GM06990 (cell line): ENCODE data around the gene QARS1.

Experiments used
- DNase-seq: peaks from one replicate; pipeline ENCODE4 v3.0.0-alpha.2; 2011; ENCODE audit not compliant: insufficient read length; ENCODE audit errors: extremely low read depth
- H3K27me3 ChIP-seq: replicated peaks from 2 replicates; pipeline ENCODE4 v1.6.0; 2011; ENCODE audit warnings: low read length; ENCODE audit not compliant: control insufficient read depth, insufficient read depth
- H3K36me3 ChIP-seq: 2 replicates; pipeline ENCODE4 v1.5.1; 2011; ENCODE audit warnings: low read length; ENCODE audit not compliant: control insufficient read depth, insufficient read depth
- H3K4me3 ChIP-seq: replicated peaks from 2 replicates; pipeline ENCODE4 v1.5.1; 2011; ENCODE audit warnings: low read depth, mild to moderate bottlenecking, control low read depth, low read length
- TF ChIP-seq, protein P1 (sequence below): IDR thresholded peaks from 2 replicates; pipeline ENCODE4 v1.5.1; 2011; ENCODE audit warnings: low read length, control low read depth, mild to moderate bottlenecking, inconsistent platforms; ENCODE audit not compliant: insufficient read depth, poor library complexity, severe bottlenecking

QARS1 gene

DNA sequence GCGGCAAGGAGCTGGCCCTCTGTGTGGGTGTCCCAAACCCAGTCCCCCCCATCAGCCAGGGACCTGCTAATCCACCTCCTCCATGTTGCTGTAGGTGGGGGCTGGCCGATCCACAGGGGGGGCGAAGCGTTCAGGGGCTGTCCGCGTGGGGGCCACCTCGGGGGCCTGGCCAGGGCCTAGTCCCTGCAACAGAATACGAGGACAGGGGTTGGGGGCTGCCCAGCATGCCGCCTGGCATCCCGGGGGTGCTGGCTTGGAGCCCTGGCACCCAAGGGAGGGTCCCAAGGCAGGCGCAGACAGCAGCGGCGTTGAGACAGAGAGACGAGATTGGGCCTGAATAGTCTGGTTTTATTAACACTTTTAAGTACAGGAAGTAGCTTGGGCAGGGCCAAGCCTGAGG is 3.8 kb upstream of the QARS1 start:
- no peak overlapping the region for H3K4me3 ChIP-seq
- TF ChIP-seq, protein P1, sequence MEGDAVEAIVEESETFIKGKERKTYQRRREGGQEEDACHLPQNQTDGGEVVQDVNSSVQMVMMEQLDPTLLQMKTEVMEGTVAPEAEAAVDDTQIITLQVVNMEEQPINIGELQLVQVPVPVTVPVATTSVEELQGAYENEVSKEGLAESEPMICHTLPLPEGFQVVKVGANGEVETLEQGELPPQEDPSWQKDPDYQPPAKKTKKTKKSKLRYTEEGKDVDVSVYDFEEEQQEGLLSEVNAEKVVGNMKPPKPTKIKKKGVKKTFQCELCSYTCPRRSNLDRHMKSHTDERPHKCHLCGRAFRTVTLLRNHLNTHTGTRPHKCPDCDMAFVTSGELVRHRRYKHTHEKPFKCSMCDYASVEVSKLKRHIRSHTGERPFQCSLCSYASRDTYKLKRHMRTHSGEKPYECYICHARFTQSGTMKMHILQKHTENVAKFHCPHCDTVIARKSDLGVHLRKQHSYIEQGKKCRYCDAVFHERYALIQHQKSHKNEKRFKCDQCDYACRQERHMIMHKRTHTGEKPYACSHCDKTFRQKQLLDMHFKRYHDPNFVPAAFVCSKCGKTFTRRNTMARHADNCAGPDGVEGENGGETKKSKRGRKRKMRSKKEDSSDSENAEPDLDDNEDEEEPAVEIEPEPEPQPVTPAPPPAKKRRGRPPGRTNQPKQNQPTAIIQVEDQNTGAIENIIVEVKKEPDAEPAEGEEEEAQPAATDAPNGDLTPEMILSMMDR: no peak
- peaks cover 32% of the 10 kb centered on the region for H3K36me3 ChIP-seq
- DNase-seq: no peak
- H3K27me3 ChIP-seq: no peaks in the 10 kb centered on the region

GRCh38 chr3:49104052-49104426 is 518 bp downstream of the QARS1 start:
- Histone ChIP-seq H3K27me3 (no peaks in the 10 kb centered on the region), H3K4me3 (peak overlapping the region; percentile 85), H3K36me3 (peaks cover 29% of the 10 kb centered on the region)
- TF ChIP-seq, protein P1: no peak
- no peak for DNase-seq

DNA sequence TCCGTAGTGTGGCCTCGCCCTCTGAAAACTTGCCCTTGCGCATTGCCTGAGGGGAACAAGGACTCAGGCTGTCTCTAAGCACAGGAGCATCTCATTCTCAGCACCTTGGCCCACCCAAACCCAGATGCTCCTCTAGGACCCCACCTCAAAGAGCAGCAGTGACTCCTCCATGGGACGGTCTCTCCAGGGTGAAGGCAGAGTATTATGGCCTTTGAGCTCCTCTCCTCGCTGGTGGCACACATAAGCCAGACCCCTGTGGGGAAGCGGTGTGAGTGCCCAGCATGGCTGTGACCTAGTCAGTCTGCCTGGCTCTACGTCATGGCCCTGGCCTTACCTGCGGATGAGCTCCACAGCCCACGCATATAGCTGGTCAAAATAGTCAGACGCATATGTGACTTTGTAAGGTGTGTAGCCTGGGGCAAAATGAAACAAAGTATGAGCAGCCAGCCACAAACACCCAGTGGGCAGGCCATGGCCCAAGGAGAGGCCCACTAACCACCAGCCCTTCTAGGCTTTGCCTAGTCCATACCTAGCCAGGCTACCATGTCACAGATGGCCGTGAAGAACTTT is 4.4 kb downstream of the QARS1 start:
- TF ChIP-seq, protein P1: no peak
- no peaks in the 10 kb centered on the region for H3K27me3 ChIP-seq
- H3K36me3 ChIP-seq: peaks cover 40% of the 10 kb centered on the region
- no peak for DNase-seq
- no peak overlapping the region for H3K4me3 ChIP-seq

DNA sequence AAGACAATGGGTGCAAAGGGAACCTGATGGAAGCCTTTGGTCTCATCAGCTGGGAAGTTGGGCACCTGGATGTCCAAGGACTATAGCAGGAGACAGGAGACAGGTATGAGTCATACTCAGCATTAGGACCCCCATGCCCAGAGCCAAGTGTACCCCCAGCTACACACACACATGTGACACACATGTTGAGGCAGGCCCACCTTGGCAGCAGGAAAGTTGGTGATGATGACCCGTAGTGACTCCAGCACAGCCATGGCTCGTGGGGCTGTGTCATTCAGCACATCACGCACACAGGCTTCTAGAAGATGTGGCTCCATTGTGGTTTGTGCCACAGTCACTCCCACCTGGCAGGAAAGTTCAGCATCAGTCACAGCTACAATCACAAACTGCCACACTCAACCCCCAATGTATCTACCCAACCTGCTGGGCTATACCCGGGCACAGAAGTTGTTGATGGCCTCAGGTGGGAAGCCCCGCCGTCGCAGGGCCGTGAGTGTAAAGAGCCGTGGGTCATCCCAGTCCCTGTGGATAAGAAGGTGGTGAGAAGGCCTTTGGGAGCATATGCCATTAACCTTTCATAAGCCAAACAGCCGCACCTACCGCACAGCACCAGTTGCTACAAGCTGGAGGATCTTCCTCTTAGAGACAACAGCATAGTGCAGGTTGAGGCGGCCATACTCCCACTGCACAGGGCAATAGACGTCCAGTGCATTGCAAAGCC is 5.5 kb downstream of the QARS1 start:
- no peak for DNase-seq
- H3K4me3 ChIP-seq: no peak overlapping the region
- H3K27me3 ChIP-seq: no peaks in the 10 kb centered on the region
- H3K36me3 ChIP-seq: peaks cover 40% of the 10 kb centered on the region
- TF ChIP-seq, protein P1: no peak

GRCh38 chr3:49098429-49098828 is 6.1 kb downstream of the QARS1 start:
- Histone ChIP-seq H3K4me3 (no peak overlapping the region), H3K27me3 (no peaks in the 10 kb centered on the region), H3K36me3 (peaks cover 40% of the 10 kb centered on the region)
- TF ChIP-seq, protein P1: no peak
- DNase-seq: no peak
